Measurements from ENCODE around the gene ZGRF1.

ZGRF1 gene

GRCh38 chr4:112516471-112517066 lies 120.1 kb downstream of the ZGRF1 start:
- in situ Hi-C loops (cut with HindIII; ENCODE audit: low sequenced_read_pairs): no loop called here
- no peak overlapping the region for H3K4me3 ChIP-seq (ENCODE audit: low read depth, low read length)
- no peak for TF ChIP-seq CTCF (IDR thresholded peaks at IDR 0.05; ENCODE audit: low read depth, low read length, missing control alignments)
- no peak for DNase-seq (ENCODE audit: low read depth)

- peak within 1 kb of the TSS; percentile 48 for H3K4me3 ChIP-seq (ENCODE audit: low read depth, low read length)
- in situ Hi-C loops (cut with HindIII; ENCODE audit: low sequenced_read_pairs): no loop called here
- TF ChIP-seq CTCF (IDR thresholded peaks at IDR 0.05; ENCODE audit: low read depth, low read length, missing control alignments): no peak
- DNase-seq (ENCODE audit: low read depth): no peak
Observed at GRCh38 chr4:112516066-112516470, 120.6 kb downstream of the ZGRF1 start, which contains the start of gene NEUROG2. Gene NEUROG2 (minus strand): TSS chr4:112516180. CDS start chr4:112515475, 705 bp downstream.

- in situ Hi-C loops (cut with HindIII; ENCODE audit: low sequenced_read_pairs): no loop called here
- no peak for DNase-seq (ENCODE audit: low read depth)
- peak overlapping the region; percentile 48 for H3K4me3 ChIP-seq (ENCODE audit: low read depth, low read length)
- TF ChIP-seq CTCF (IDR thresholded peaks at IDR 0.05; ENCODE audit: low read depth, low read length, missing control alignments): no peak
Observed at GRCh38 chr4:112515198-112516065, 121.3 kb downstream of the ZGRF1 start.

GRCh38 chr4:112514647-112515197 lies 122.0 kb downstream of the ZGRF1 start:
- peak overlapping the region; percentile 48 for H3K4me3 ChIP-seq (ENCODE audit: low read depth, low read length)
- in situ Hi-C loops (cut with HindIII; ENCODE audit: low sequenced_read_pairs): no loop called here
- no peak for DNase-seq (ENCODE audit: low read depth)
- no peak for TF ChIP-seq CTCF (IDR thresholded peaks at IDR 0.05; ENCODE audit: low read depth, low read length, missing control alignments)

- DNase-seq (ENCODE audit: low read depth): no peak
- in situ Hi-C loops (cut with HindIII; ENCODE audit: low sequenced_read_pairs): no loop called here
- TF ChIP-seq CTCF (IDR thresholded peaks at IDR 0.05; ENCODE audit: low read depth, low read length, missing control alignments): no peak
- H3K4me3 ChIP-seq (ENCODE audit: low read depth, low read length): no peak overlapping the region
Observed at GRCh38 chr4:112513971-112514646, 122.6 kb downstream of the ZGRF1 start.

- no peak for TF ChIP-seq CTCF (IDR thresholded peaks at IDR 0.05; ENCODE audit: low read depth, low read length, missing control alignments)
- no peak overlapping the region for H3K4me3 ChIP-seq (ENCODE audit: low read depth, low read length)
- in situ Hi-C loops (cut with HindIII; ENCODE audit: low sequenced_read_pairs): no loop called here
- DNase-seq (ENCODE audit: low read depth): no peak
Observed at GRCh38 chr4:112511803-112512118, 124.9 kb downstream of the ZGRF1 start.
